Trophoblast cell (in vitro differentiated cells and primary cell): ENCODE data around the gene TMEM252.

Source experiments
- DNase-seq, 2 donors: peaks; one replicate each; pipeline ENCODE4 v3.0.0-alpha.2; 2016
- H2AFZ ChIP-seq: 2 replicates; pipeline ENCODE4 v1.6.1; 2013; ENCODE audit warnings: low read length, moderate library complexity, mild to moderate bottlenecking; ENCODE audit not compliant: insufficient read depth, poor library complexity
- H2AK5ac ChIP-seq: 2 replicates; pipeline ENCODE4 v1.6.1; 2013; ENCODE audit warnings: mild to moderate bottlenecking, low read length
- H2BK120ac ChIP-seq: 2 replicates; pipeline ENCODE4 v1.6.1; 2013; ENCODE audit warnings: low read length, mild to moderate bottlenecking, moderate library complexity; ENCODE audit not compliant: insufficient read depth, poor library complexity
- H2BK12ac ChIP-seq: 2 replicates; pipeline ENCODE4 v1.6.1; 2013; ENCODE audit warnings: mild to moderate bottlenecking, low read length, moderate library complexity
- H2BK5ac ChIP-seq: 2 replicates; pipeline ENCODE4 v1.6.1; 2013; ENCODE audit warnings: low read length, low read depth, moderate library complexity, mild to moderate bottlenecking; ENCODE audit not compliant: poor library complexity
- H3K14ac ChIP-seq: 2 replicates; pipeline ENCODE4 v1.6.1; 2013; ENCODE audit warnings: mild to moderate bottlenecking, low read length
- H3K18ac ChIP-seq: 2 replicates; pipeline ENCODE4 v1.6.1; 2013; ENCODE audit warnings: mild to moderate bottlenecking, low read length
- H3K23ac ChIP-seq: 2 replicates; pipeline ENCODE4 v1.6.1; 2013; ENCODE audit warnings: low read length
- H3K27ac ChIP-seq: 2 replicates; pipeline ENCODE4 v1.5.1; 2013; ENCODE audit warnings: low read depth, mild to moderate bottlenecking, inconsistent platforms, low read length, moderate library complexity
- H3K27me3 ChIP-seq: 2 replicates; pipeline ENCODE4 v1.6.1; 2013; ENCODE audit warnings: inconsistent platforms, mild to moderate bottlenecking, low read length, moderate library complexity; ENCODE audit not compliant: insufficient read depth
- H3K36me3 ChIP-seq, 2 experiments: 1 replicate in 1 of 2; 2 replicates in 1 of 2; pipeline ENCODE4 v1.6.1; 2013; ENCODE audit warnings: low read length in 2 of 2, mild to moderate bottlenecking in 2 of 2, moderate library complexity in 1 of 2; ENCODE audit not compliant: insufficient read depth in 2 of 2, control insufficient read depth in 1 of 2
- H3K4ac ChIP-seq: 2 replicates; pipeline ENCODE4 v1.6.1; 2013; ENCODE audit warnings: low read depth, mild to moderate bottlenecking, low read length, moderate library complexity
- H3K4me1 ChIP-seq, 2 experiments: 1 replicate in 1 of 2; 2 replicates in 1 of 2; pipeline ENCODE4 v1.6.1; 2013; ENCODE audit warnings: low read length in 2 of 2, mild to moderate bottlenecking in 2 of 2, moderate library complexity in 1 of 2; ENCODE audit not compliant: insufficient read depth in 2 of 2, control insufficient read depth in 1 of 2
- H3K4me2 ChIP-seq: 2 replicates; pipeline ENCODE4 v1.6.1; 2013; ENCODE audit warnings: inconsistent platforms, mild to moderate bottlenecking, low read length, moderate library complexity
- H3K4me3 ChIP-seq: 2 replicates; pipeline ENCODE4 v1.5.1; 2013; ENCODE audit warnings: mild to moderate bottlenecking, low read depth, low read length, inconsistent platforms
- H3K79me1 ChIP-seq: one replicate; pipeline ENCODE4 v1.6.1; 2013; ENCODE audit warnings: low read length
- H3K79me2 ChIP-seq: 2 replicates; pipeline ENCODE4 v1.6.1; 2013; ENCODE audit warnings: low read length, mild to moderate bottlenecking; ENCODE audit not compliant: control insufficient read depth, insufficient read depth, poor library complexity
- H3K9ac ChIP-seq: 2 replicates; pipeline ENCODE4 v1.6.1; 2013; ENCODE audit warnings: mild to moderate bottlenecking, low read length
- H3K9me3 ChIP-seq: 2 replicates; pipeline ENCODE4 v1.6.1; 2013; ENCODE audit warnings: low read depth, mild to moderate bottlenecking, control low read depth, inconsistent platforms, low read length; ENCODE audit not compliant: insufficient read depth
- H4K12ac ChIP-seq: 2 replicates; pipeline ENCODE4 v1.6.1; 2013; ENCODE audit warnings: low read depth, mild to moderate bottlenecking, low read length, moderate library complexity
- H4K8ac ChIP-seq: 2 replicates; pipeline ENCODE4 v1.6.1; 2013; ENCODE audit warnings: low read depth, mild to moderate bottlenecking, low read length, moderate library complexity
- H4K91ac ChIP-seq: one replicate; pipeline ENCODE4 v1.6.1; 2013; ENCODE audit warnings: low read depth, mild to moderate bottlenecking, low read length, moderate library complexity
- WGBS: extraction: QIAGEN DNeasy Blood & Tissue Kit; methylation state at CpG from one replicate; pipeline ENCODE4 v1.1.7; 2013; ENCODE audit warnings: missing lambda C conversion rate; ENCODE audit not compliant: insufficient read length, insufficient coverage; ENCODE audit errors: extremely low coverage; 5-methylcytosine and 5-hydroxymethylcytosine counted together

The TMEM252 gene

DNA sequence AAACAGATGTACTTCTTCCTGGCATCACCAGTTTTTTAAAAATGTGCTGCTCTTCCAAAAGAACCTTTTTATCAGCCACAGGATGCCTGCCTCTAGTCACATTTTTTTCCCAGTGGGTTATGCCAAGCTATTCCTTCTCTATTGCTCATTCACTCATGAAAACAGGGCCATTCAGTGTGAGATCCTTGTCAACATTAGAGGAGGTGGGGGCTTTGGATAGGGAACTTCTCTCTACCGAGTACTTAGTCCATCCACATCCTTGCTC, 3.1 kb downstream of the TMEM252 start:
- Histone ChIP-seq H4K91ac (no peak overlapping the region), H3K9me3 (no peaks in the 10 kb centered on the region), H2BK5ac (no peak overlapping the region), H3K4me2 (no peak overlapping the region), H3K9ac (no peak overlapping the region), H2BK12ac (no peak overlapping the region), H3K36me3 (no peaks in the 10 kb centered on the region), H2BK120ac (no peak overlapping the region), H3K4me1 (peaks cover 0 to 3% of the 10 kb centered on the region in 2 experiments), H2AFZ (no peak overlapping the region), H4K12ac (no peak overlapping the region), H4K8ac (no peak overlapping the region), H3K27me3 (no peaks in the 10 kb centered on the region), H3K79me2 (no peaks in the 10 kb centered on the region), H3K79me1 (no peaks in the 10 kb centered on the region), H3K23ac (no peak overlapping the region), H2AK5ac (no peak overlapping the region), H3K27ac (no peak overlapping the region), H3K4me3 (no peak overlapping the region), H3K4ac (no peak overlapping the region), H3K14ac (no peak overlapping the region), H3K18ac (no peak overlapping the region)
- no CpG with 5 or more reads among the region's 1 CpG for WGBS
- no peak for DNase-seq

DNA sequence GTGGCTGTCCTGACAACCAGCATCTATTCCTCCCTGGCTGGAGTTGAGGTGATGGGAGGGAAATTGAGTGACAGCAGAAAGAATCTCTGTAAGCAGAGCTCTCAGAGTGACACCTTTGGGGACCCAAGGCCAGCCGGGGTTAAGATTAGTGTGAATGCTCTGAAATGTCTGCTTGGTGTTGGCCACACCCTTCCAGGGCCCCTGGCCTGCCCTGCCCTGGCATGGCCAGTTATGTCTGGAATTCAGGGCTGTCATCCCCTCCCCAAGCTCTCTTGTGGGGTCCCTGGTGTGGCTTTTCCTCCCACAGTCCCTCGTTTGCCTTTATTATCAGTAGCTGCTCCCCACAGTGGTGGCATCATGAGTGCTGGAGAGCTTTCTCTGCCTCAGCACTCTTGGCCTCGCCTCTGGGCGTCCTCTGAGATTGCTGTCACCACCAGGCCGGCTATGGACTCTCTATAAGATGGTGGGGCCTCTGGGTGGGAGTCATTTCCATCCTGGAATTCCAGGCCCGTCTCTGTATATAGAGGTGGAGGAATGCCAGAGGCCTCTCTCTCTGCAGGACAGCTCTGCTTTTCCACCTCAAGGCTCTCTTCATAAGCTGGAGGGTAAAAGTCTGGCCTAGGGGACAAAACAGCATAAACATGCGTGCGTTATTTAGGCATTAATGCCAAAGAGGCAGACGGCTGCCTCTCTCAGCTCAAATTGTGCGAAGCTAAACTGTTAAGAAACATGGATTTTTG, 3.6 kb downstream of the TMEM252 start:
- H3K18ac ChIP-seq = no peak overlapping the region
- H3K4me3 ChIP-seq = no peak overlapping the region
- no peaks in the 10 kb centered on the region for H3K36me3 ChIP-seq
- H3K9ac ChIP-seq = no peak overlapping the region
- no peak overlapping the region for H3K14ac ChIP-seq
- H3K27me3 ChIP-seq = no peaks in the 10 kb centered on the region
- H4K12ac ChIP-seq = no peak overlapping the region
- no peak overlapping the region for H3K27ac ChIP-seq
- H3K23ac ChIP-seq = no peak overlapping the region
- no peak overlapping the region for H2AFZ ChIP-seq
- no peak overlapping the region for H2BK120ac ChIP-seq
- no peaks in the 10 kb centered on the region for H3K79me2 ChIP-seq
- H3K79me1 ChIP-seq = no peaks in the 10 kb centered on the region
- peaks cover 0 to 3% of the 10 kb centered on the region in 2 experiments for H3K4me1 ChIP-seq
- no CpG with 5 or more reads among the region's 10 CpGs for WGBS
- DNase-seq = no peak
- no peak overlapping the region for H4K91ac ChIP-seq
- no peak overlapping the region for H2AK5ac ChIP-seq
- no peaks in the 10 kb centered on the region for H3K9me3 ChIP-seq
- H3K4ac ChIP-seq = no peak overlapping the region
- H2BK12ac ChIP-seq = no peak overlapping the region
- H4K8ac ChIP-seq = no peak overlapping the region
- H3K4me2 ChIP-seq = no peak overlapping the region
- H2BK5ac ChIP-seq = no peak overlapping the region

DNA sequence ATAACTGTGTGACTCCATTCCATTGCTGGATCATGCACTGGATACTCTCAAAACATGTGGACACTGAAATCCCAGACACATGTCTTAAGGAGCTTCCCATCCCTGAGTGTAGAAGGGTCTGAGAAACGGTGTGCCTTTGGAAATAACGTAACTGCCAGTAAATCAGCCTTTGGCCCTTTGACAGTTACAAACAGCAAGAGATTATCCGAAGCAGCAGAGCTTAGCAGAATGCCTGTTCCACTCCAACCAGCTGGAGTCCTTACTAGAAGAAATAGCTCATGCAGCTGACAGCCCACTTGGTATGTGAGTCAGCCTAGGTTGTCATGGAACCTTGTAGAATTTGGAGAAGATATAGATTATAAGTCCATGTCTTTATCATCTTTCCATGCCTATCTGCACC, 7.0 kb downstream of the TMEM252 start:
- DNase-seq = no peak
- Histone ChIP-seq H3K36me3 (no peaks in the 10 kb centered on the region), H4K8ac (no peak overlapping the region), H3K4me2 (no peak overlapping the region), H4K91ac (no peak overlapping the region), H4K12ac (no peak overlapping the region), H2BK120ac (no peak overlapping the region), H3K27ac (no peak overlapping the region), H2AK5ac (no peak overlapping the region), H3K4me3 (no peak overlapping the region), H2BK12ac (no peak overlapping the region), H2BK5ac (no peak overlapping the region), H2AFZ (no peak overlapping the region), H3K9me3 (no peaks in the 10 kb centered on the region), H3K79me1 (no peaks in the 10 kb centered on the region), H3K14ac (no peak overlapping the region), H3K79me2 (no peaks in the 10 kb centered on the region), H3K23ac (no peak overlapping the region), H3K27me3 (no peaks in the 10 kb centered on the region), H3K18ac (no peak overlapping the region), H3K4me1 (peaks cover 0 to 4% of the 10 kb centered on the region in 2 experiments), H3K9ac (no peak overlapping the region), H3K4ac (no peak overlapping the region)
- no CpG with 5 or more reads among the region's 3 CpGs for WGBS

DNA sequence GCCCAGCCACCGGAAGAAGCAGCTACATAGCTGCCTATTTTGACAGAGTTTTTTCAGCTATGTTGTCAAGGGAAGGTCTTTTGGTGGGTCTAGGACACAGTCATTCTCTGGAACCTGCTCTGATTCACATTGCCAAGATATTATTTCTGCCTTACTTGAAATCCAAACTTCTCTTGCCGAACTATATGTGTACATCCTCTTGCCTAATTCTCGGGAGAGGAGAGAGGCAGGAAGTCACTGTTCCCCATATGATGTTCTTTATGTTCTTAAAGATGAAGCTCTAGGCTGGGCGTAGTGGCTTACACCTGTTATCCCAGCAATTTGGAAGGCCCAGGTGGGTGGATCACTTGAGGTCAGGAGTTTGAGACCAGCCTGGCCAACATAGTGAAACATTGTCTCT, 8.6 kb downstream of the TMEM252 start:
- no CpG with 5 or more reads among the region's 4 CpGs for WGBS
- H3K4ac ChIP-seq = no peak overlapping the region
- H3K9me3 ChIP-seq = no peaks in the 10 kb centered on the region
- no peak overlapping the region for H2BK120ac ChIP-seq
- peaks cover 0 to 4% of the 10 kb centered on the region in 2 experiments for H3K4me1 ChIP-seq
- H4K8ac ChIP-seq = no peak overlapping the region
- H3K36me3 ChIP-seq = no peaks in the 10 kb centered on the region
- H3K4me3 ChIP-seq = no peak overlapping the region
- DNase-seq = no peak
- H3K23ac ChIP-seq = no peak overlapping the region
- no peaks in the 10 kb centered on the region for H3K79me2 ChIP-seq
- H2BK5ac ChIP-seq = no peak overlapping the region
- H3K79me1 ChIP-seq = no peaks in the 10 kb centered on the region
- no peak overlapping the region for H4K91ac ChIP-seq
- H3K14ac ChIP-seq = no peak overlapping the region
- no peak overlapping the region for H4K12ac ChIP-seq
- no peak overlapping the region for H2AK5ac ChIP-seq
- H3K27me3 ChIP-seq = no peaks in the 10 kb centered on the region
- no peak overlapping the region for H3K4me2 ChIP-seq
- no peak overlapping the region for H3K18ac ChIP-seq
- H2AFZ ChIP-seq = no peak overlapping the region
- H2BK12ac ChIP-seq = no peak overlapping the region
- H3K27ac ChIP-seq = no peak overlapping the region
- no peak overlapping the region for H3K9ac ChIP-seq
